ENCODE results near the gene ZNF679.
"Not testable (repeated sequence)": the region's sequence is repeated elsewhere in the genome, so short reads cannot be mapped to it uniquely, and the experiment has no call there.

Gene ZNF679

DNA sequence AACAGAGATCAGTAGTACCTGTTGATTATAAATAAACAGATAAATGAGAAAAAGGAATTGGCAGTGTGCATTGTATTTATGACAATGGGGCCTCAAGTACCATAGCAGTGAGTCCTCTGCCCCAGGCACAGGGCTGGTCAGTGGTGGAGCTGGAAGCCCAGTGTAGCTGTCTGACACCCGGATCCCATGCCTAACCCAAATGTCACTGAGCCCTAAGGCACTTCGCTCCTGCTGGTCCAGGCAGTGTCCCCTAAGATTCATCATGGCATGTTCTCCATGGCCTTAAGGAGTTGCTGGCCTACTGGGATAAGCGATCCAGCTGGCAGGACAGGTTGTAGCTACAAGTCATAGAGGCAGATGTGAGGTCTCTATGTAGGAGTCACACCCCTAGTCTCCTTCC lies 82.2 kb downstream of the ZNF679 start:
- no peak for DNase-seq (ENCODE audit: low spot score)

DNA sequence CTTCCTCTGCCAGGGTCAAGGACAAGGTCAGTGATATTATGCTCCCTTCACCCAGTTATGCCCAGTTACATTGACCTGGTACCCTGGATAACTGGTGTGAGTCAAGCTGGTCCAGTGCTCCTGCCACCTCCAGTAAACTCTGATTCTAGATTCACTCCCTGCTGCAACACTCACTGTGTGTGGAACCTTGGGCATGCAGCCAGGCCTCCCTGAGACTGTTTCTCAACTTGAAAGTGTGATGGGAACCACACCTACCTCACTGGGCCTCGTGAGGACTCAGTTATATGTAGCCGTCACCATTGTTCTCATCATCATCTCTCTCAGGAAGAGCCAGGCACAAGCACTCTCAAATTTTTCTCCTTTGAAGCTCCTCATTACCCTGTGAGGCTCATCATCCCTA lies 84.6 kb downstream of the ZNF679 start:
- DNase-seq (ENCODE audit: low spot score) = no peak

DNA sequence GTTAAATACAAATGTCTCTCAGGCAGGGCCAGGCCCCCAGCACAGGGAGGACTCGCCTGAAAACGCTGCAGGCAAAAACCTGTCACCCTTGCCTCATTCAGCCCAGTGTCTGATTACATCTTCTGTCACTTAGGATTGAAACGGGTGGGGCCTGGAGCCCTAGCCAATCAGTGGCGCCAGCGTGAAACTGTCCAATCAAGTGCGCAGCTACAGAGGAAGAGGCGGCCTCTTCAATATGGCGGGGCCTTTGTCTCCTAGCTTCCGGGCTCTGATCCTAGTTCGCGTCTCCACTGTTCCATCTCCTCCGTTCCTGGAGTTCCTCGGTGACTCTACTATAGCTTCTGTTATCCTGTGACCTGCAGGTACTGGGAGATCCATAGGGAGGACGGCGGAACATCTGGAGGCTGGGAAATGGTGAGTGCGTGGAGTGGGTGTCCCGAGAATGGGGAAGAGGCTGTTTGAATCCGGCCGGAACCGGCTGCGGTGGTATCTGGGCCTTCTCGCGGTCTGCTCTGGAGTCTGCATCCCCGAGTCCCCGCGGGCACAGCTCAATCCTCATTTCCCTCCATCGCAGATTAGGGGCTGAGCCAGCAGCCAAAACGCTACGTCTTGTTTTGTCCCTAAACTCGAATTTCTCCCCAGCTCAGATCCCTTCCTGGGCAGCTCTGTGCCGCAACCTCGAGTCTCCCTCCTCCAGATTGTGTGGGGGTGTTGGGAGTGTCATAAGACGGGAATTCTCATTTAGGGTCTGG lies 85.6 kb downstream of the ZNF679 start, which contains the start of gene ZNF736:
TSS of gene ZNF736 (plus strand) at position 222 of the 752 bp plus-strand sequence. CDS start at position 412, 190 bp downstream.
- DNase-seq (ENCODE audit: low spot score) = peak; percentile 91

DNA sequence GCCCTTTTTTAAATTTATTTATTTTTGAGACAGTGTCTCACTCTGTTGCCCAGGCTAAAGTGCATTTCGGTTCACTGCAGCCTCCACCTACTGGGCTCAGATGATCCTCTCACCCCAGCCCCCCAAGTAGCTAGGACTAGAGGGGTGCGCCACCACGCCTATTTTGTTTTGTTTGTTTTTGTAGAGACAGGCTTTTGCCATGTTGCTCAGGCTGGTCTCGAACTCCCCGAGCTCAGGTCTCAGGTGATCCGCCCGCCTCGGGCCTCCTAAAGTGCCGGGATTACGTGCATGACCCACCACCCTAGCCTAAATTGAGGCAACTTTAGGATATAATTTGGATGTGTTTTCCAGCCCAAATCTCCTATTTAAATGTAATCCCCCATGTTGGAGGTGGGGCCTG lies 86.3 kb downstream of the ZNF679 start:
- DNase-seq (ENCODE audit: low spot score) = no peak

DNA sequence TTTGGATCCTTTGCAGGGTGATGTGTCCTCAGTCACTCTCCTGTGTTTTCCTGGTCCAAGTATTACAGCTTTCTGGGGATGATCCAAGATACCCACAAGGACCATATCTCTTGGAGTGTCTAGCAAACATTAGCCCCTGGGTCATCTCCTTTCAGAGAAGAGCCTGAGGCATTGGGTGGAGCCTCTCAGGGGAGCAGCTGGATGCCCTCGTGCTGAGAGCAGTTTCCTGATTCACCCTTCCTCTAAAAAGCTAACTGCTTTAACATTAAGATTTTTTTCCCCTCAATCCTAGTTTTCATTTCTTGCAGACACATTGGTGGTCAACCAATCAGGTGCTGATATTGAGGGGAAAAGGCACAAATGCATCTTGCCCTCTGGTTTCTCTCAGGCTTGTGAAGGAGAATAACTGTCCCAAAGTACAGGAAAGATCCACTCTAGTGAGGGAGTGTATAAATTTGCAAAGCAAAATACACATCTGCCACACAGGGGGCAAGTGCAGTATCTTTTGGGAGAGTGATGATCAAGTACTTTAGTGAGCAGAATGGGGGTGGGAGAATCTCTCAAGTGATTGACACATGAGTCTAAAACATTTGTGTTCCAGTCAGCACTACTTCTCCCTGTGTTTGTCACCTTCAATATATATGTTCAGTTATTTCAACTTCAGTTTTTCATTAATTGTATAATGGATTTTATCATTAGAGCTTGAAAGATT lies 87.9 kb downstream of the ZNF679 start:
- DNase-seq (ENCODE audit: low spot score) = not testable (repeated sequence)
